Measurements from ENCODE around the gene DNAJC16.

Gene DNAJC16

GRCh38 chr1:15558516-15558915 is 31.9 kb downstream of the DNAJC16 start:
- no peak for DNase-seq (ENCODE audit: low read depth)
- TF ChIP-seq CTCF (conservative IDR thresholded peaks at IDR 0.05; ENCODE audit: control insufficient read depth, insufficient read depth, low read depth, low read length): no peak

GRCh38 chr1:15559189-15559810 is 32.7 kb downstream of the DNAJC16 start:
- DNase-seq (ENCODE audit: low read depth): no peak
- no peak overlapping the region for H3K4me3 ChIP-seq (ENCODE audit: control insufficient read depth, low read depth, low read length)
- TF ChIP-seq CTCF (conservative IDR thresholded peaks at IDR 0.05; ENCODE audit: control insufficient read depth, insufficient read depth, low read depth, low read length): no peak

More at GRCh38 chr1:15558516-15558915, 31.9 kb downstream of the DNAJC16 start:
- H3K4me3 ChIP-seq (ENCODE audit: control insufficient read depth, low read depth, low read length): no peak overlapping the region

GRCh38 chr1:15568387-15569073 is 41.9 kb downstream of the DNAJC16 start:
- TF ChIP-seq CTCF (conservative IDR thresholded peaks at IDR 0.05; ENCODE audit: control insufficient read depth, insufficient read depth, low read depth, low read length): no peak
- no peak overlapping the region for H3K4me3 ChIP-seq (ENCODE audit: control insufficient read depth, low read depth, low read length)
- no peak for DNase-seq (ENCODE audit: low read depth)

- TF ChIP-seq CTCF (conservative IDR thresholded peaks at IDR 0.05; ENCODE audit: control insufficient read depth, insufficient read depth, low read depth, low read length): no peak
- H3K4me3 ChIP-seq (ENCODE audit: control insufficient read depth, low read depth, low read length): no peak overlapping the region
- DNase-seq (ENCODE audit: low read depth): no peak
These were observed 44.2 kb downstream of the DNAJC16 start for GRCh38 chr1:15570861-15571260.

- no peak for DNase-seq (ENCODE audit: low read depth)
- no peak for TF ChIP-seq CTCF (conservative IDR thresholded peaks at IDR 0.05; ENCODE audit: control insufficient read depth, insufficient read depth, low read depth, low read length)
- H3K4me3 ChIP-seq (ENCODE audit: control insufficient read depth, low read depth, low read length): no peak overlapping the region
These were observed 44.6 kb downstream of the DNAJC16 start for GRCh38 chr1:15571266-15571665.

GRCh38 chr1:15573477-15573876 is 46.8 kb downstream of the DNAJC16 start:
- DNase-seq (ENCODE audit: low read depth): peak; percentile 17
- H3K4me3 ChIP-seq (ENCODE audit: control insufficient read depth, low read depth, low read length): no peak overlapping the region
- no peak for TF ChIP-seq CTCF (conservative IDR thresholded peaks at IDR 0.05; ENCODE audit: control insufficient read depth, insufficient read depth, low read depth, low read length)
